ENCODE data around the gene RSPH1.

Gene RSPH1

GRCh38 chr21:42496120-42496838, at the start of gene RSPH1:
Gene RSPH1 (minus strand): TSS chr21:42496224. CDS start chr21:42496186, 38 bp downstream.
- DNase-seq = peak; percentile 98 to 99

GRCh38 chr21:42545745-42546144, 49.7 kb upstream of the RSPH1 start:
- DNase-seq = no peak

DNA sequence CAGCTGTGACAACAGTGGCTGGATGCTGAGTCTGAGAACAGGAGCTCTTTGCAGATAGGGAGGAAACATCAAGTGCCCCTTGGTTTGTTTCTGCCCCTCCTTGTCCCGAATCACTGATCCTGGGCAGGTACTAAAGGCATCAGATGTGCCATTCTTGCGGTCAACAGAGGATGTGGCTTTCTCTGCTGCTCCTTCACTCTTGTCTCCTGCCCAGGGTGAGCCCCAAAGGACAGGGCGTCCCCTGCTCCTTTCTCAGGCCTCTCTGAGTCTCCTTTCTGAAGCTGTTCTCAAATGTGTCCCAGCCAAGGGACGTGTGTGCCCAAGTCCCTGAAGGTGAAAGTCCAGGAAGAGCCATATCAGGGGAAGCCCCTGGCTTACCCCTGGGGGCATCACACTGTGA, 49.3 kb upstream of the RSPH1 start:
- DNase-seq = no peak

DNA sequence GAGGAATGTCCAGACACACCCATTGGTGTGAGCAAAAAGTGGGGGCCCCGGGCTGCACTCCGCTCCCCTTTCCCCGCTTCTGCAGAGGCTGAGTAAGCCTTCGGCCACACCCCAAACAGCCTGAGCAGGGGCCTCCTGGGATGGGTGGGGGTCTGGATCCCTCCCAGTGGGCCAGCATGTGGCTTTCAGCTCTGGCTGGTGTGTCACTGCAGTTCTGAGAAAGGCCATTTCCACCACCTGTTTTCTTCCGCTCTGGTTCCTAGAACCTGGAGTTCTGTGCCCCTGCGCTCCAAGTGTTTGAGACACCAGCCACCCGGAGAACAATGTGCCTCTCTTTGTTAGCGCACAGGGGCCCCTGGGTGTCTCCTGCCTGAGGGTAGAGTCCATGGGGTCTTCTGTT, 48.5 kb upstream of the RSPH1 start:
- no peak for DNase-seq

DNA sequence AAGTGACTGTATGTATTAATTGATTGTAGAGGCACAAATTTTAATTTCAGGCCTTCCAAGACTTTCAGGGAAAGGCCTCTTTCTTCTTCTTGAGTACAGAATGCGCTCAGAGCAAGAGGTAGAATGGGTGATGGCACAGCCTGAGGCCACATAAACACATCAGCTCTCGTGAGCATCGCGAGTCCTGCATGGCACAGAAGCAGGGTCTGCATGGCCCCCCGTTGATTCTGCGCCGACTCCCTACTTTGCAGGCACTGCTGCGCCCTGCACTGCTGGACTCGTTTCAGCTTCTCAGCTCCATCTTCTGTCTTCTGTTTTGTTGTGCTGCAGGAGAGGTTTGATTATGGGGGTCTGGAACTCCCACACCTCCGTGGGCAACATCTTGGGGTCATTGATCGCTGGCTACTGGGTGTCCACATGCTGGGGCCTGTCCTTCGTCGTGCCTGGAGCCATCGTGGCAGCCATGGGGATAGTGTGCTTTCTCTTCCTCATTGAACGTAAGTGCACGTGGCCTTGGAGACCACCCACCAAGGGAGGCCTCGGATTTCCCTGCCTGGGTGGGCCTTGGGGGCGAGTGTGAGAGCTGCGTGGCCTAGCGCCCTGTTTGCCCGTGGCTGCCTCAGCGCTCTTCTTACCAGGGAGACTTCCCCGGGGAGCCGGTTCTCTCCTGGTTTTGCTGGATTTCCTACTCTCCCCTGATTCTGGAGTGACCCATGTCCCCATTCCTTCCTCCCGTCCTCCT, 47.3 kb upstream of the RSPH1 start:
- DNase-seq = no peak

GRCh38 chr21:42542596-42542995, 46.6 kb upstream of the RSPH1 start:
- no peak for DNase-seq

DNA sequence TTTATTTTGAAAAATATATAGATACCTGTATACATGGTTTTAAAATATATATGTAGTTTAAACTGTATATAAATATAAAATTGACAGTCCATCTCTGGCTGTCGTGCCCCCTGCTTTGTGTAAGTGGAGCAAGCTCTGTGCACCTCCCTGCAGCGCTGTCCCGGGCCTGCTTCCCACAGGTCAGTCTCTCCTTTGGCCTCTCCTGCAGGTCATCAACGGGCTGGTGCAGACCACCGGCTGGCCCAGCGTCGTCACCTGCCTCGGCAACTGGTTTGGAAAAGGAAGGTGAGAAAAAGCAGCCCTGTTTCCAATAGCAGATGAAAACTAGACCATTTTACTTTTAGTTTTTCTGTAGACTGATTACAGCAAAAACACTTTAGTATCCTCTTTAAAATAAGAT, 46.2 kb upstream of the RSPH1 start:
- DNase-seq = no peak

DNA sequence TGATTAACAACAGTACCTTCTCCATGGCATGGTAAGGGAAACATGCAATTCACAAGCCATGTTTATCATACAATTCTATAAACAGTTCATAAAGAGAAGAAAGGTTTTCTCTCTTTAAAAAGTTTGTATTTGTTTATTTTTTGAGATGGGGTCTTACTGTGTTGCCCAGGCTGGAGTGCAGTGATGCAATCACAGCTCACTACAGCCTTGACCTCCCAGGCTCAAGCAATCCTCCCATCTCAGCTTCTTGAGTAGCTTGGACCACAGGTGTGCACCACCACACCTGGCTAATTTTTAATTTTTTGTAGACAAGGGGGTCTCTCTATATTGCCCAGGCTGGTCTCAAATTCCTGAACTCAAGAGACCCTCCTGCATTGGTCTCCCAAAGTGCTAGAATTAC, 45.6 kb upstream of the RSPH1 start:
- DNase-seq = no peak

DNA sequence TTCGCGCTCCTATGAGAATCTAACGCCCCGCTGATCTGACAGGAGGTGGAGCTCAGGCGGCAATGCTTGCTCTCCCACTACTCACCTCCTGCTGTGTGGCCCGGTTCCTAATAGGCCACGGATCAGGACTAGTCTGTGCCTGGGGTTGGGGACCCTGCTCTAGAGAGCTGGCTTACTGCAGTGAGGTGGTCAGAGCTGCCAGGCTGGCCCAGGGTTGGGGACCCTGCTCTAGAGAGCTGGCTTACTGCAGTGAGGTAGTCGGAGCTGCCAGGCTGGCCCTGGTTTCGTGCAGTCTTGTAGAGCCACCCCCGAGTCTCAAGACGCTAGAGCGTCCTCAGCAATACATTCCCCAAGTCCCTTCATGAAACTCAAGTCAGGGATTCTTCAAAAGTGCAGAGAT, 45.1 kb upstream of the RSPH1 start:
- DNase-seq = no peak

DNA sequence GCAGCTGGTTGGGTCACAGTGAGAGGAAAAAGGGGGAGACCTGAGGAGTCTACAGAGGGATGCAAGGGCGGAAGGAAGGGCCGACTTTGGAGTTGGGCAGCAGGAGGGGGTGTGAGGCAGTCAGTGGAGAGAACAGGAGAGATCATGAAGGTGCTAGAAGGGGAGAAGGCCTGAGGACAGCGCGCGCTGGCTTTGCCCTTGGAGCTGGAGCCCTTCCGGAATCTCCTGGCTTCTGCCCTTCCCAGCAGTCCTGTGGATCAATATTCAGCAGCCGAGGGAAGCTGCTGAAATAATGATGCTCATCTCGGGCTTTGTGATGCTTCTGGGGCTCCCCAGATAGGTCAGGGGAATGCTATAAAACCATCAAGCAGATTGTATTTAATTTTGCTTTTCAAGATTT, 44.4 kb upstream of the RSPH1 start:
- DNase-seq = no peak

DNA sequence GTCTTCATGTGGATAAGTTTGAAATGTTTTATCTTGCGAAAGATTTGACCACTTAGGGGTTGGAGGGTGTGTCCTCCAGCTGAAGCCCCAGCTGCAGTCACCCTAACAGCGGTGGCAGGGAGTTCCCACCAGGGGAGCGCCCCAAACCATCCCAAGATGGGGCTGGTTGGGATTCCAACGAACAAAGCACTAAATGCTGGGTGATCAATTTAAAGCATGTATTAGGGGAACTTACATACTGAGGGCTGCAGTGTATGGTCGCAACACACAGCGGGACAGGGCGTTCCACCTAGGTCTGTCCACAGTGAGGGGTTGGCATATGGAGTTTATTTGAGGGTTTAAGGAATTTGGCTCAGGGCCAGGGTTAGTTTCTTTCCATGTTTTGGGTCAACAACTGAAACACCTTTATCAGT, 43.9 kb upstream of the RSPH1 start:
- DNase-seq = no peak

DNA sequence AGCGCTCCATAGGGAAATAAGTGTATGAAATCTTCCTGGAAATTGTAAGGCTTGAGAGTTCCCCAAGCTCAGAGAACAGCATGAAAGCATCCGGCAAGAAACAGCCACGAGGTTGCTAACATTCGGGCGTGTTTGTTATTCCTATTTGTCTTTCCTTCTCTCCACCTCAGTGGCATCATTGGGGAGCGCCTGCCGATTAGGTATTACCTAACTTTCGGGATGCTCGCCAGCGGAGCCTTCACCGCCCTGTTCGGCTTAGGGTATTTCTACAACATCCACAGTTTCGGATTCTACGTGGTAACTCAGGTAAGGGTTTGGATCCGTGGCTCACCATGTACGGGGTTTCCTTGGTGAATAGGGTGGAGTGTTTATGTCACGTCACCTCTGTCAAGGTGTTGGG, 43.3 kb upstream of the RSPH1 start:
- no peak for DNase-seq

GRCh38 chr21:42538479-42539275, 42.7 kb upstream of the RSPH1 start:
- DNase-seq = no peak

GRCh38 chr21:42537106-42537742, 41.2 kb upstream of the RSPH1 start:
- DNase-seq = no peak

DNA sequence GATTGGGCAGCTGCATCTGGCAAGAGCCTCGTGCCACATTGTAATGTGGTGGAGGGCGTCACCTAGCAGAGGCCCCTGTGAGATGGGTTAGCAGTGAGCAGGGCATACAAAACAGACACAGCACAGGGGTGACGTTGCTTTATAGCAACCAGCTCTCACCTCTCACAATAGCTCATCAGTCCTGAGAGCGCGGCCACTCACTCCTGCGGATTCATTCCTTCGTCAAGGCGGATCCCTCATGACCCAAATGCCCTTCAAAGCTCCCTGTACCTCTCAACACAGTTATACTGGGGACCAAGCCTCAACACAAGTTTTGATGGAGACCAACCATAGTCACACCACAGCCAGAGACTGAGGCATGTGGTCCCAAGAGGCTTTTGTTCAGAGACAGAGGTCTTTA, 40.6 kb upstream of the RSPH1 start:
- DNase-seq = no peak

DNA sequence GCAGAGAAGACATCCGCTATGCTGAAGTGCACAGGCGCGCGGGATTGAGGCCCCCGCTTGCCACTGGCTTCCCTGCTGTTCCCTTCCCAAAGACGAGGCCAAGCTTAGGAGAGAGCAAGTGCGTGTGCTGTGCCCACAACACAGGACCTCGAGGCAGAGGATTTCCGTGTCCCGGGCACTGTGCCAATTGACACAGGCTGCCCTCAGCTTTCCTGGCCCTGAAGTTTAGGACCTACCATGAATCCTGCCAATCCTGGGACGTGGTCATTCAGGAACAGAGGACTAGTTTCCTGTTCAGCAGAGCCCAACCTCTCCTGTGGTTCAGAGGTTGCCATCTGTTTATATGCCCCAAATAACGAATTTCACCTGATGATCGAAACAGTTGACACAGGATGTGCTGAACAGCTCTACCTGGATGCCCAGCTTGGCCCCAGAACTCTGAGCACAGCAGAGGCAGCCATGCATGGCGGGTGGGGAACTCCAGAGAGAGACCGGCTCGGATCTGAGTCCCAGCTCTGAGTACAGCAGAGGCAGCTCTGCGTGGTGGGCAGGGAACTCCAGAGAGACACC, 39.7 kb upstream of the RSPH1 start:
- no peak for DNase-seq

DNA sequence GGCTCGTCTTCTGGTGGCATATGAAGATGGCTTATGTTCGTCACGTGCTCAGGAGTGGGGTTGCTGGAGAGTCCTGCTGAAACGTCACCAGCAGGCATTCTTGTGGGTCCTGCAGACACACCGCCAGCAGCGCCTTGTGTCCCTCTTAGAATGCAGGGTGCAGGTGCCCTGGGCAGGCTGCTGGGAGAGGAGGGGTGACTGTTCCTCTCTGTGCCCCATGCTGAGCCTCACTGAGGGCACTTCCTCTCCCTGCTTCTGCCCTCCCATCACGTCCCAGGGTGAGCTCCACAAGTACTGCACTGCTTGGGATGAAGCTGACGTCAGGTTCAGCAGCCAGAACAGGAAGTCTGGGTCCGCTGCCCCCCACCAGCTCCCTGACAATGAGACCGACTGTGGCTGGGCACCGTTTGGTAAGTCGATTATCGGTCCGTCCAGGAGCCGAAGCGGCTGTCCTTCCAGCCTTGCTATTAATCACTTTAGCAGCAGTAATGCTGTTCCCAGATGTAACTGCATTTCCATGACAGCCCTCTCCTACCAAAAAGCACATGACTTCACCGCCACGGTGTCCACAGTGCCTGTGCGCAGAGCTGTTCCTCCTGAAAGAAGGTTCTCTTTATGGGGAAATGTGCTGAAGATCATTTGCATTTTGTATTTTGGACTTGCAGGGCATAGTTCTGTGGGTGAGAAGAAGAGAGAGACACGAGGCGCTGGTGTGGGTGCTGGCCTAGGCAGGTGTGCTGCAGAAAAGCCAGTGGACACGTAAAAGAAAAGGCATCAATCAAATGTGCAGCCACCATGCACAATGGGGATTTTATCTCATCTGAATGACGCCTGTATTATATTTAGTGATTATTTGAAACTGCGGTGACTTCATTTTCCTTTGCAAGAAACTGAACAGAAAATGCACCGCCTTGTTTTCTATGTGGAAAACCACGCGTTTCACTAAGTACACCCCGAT, 38.7 kb upstream of the RSPH1 start:
- DNase-seq = no peak

- no peak for DNase-seq
Measured at GRCh38 chr21:42533963-42534355, 37.9 kb upstream of the RSPH1 start.

- no peak for DNase-seq
Measured at GRCh38 chr21:42533306-42533962, 37.4 kb upstream of the RSPH1 start.

DNA sequence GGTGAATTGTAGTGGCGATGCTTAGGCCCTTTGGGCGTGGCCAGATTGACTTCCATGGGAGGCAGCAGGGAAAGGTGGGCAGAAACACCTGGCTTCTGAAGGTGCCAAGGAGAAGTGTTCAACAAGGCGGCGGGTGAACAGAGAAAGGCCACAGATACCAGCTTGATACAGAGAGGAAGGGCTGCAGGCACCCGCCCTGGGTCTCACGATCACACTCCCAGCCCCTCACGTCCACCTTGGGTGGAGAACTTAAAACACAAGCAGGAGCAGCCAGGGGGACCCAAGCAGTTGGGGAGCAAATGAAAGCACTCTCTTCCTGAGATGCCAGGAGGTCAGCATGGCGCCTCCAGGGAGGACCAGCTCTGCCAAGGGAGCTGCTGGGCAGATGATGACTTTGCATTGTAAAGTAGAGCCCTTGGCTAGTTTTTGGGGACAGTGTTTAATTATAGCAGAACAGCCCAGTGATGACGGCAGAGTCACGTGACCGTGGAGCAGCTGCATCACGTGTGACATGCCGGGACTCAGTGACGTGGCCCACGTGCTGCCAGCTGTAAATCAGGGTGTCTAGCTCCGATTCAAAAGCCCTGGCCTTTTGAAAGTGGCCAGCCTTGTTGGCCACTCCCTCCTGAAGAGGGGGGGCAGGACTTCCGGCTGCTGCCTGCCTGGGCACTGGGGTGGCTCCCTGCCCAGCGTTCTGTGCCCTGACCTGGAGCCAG, 36.6 kb upstream of the RSPH1 start:
- no peak for DNase-seq

Data from cerebellar nuclear complex (tissue), 1 donor.